DMS 273 treated with DMSO at 0.1 percent for 48 hours (cell line): ENCODE measurements around the gene NTN1.

ENCODE experiments used
- DNase-seq: peaks from one replicate; lab custom pipeline; 2025; lab: John Stamatoyannopoulos, UW

Gene NTN1

DNA sequence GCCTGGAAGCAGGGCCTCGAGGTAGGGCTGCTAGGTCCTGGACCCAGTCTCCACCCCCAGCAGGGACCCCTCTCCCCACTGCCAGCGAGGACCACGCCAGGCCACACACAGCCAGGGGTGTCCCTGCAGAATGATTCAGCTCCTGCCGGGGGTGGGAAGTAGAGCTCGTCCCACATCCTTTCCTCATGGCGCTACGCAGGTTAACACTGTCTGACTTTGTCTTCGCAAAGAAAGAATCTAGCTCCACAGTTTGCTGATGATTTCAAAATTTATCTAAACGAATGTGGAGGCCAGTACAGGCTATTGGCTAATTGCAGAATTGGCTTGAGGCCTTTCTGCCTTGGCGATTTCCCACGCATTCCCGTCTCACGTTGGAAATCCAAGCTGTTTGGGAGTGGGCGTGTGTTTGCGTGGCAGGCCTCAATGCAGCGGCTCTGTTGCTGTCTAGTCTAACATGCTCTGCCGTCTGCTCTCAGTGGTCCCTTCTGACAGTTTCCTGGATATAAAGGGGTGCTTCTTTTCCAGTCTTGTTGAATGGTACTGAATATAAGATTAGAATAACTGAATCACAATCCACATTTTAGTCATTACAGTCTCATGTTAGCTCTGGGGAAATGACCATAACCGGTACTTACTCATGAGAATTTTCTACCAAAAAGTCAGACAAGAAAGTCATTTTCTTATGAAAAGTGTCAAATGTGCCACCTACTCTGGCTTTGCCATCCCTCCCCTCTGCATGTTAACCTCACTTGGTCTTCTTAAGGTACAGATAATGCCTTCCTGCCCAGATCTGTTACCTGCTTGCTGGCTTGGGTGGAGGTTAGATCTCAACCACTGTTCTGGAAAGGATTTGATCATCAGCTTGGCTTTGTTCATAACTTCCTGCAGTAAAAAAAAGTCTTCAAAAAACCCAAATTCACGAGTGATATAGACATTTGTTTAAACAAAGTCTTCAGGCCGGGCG lies 252.4 kb downstream of the NTN1 start:
- DNase-seq = no peak

- no peak for DNase-seq
Observed at GRCh38 chr17:9274973-9275372, 253.7 kb downstream of the NTN1 start.

GRCh38 chr17:9279893-9280292 lies 258.6 kb downstream of the NTN1 start:
- no peak for DNase-seq

DNA sequence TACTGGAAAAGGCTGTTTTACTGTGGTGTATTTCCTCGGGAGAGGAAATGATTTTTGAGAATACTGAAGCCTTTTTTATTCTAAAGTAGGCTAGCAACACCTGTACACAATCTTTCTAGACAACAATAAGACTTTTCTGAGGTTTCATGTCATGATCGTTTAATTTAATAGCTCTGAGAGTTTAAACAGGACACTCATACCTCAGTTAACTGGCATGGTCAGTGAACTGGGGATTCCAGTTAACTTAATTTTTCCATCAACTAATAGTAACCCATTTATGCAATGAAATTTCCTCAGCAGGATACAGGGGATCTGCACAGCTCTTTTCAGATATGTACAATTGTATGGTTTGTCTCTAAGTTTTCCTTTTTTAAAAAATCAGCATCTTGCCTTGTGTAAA lies 262.6 kb downstream of the NTN1 start:
- DNase-seq = no peak

GRCh38 chr17:9284884-9285283 lies 263.6 kb downstream of the NTN1 start:
- DNase-seq = no peak

- DNase-seq = no peak
Observed at GRCh38 chr17:9285602-9286427, 264.5 kb downstream of the NTN1 start.

DNA sequence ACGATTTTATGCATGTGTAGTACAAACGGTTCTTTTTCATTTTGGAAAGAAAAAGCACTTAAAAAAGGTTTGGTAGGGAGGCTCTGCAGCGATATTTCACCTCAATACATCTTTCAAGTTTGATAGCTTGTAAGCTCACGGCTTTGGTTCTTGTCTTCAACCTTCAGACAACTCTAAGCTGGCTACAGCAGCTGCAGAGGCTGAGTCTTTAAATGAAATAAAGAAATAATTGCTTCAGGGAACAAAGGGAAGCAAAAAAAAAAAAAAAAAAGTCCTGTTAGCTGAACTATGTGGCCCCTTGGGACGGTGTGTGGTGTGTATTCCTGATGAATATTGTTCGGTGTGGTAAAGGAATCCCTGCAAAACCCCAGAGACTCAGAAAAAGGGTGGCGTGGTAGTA lies 265.1 kb downstream of the NTN1 start:
- DNase-seq = no peak

DNA sequence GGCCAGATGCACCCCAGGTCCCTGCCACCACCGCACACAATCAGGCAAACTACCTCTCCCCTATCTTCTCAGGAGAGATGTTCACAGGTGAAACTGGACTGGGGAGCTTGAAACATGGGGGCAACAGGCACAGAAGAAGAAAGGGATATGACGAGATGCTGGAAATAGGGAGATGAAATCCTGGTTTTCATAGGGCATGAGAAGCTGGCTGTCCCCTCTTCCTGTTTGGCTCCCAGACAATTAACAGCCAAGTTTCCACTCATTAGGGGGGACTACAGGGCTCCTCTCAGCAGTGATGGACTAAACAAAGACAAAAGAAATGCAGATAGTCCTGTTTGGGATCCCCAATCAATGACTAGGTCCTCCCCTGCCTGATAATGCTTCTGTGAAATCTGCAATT lies 266.0 kb downstream of the NTN1 start:
- no peak for DNase-seq

DNA sequence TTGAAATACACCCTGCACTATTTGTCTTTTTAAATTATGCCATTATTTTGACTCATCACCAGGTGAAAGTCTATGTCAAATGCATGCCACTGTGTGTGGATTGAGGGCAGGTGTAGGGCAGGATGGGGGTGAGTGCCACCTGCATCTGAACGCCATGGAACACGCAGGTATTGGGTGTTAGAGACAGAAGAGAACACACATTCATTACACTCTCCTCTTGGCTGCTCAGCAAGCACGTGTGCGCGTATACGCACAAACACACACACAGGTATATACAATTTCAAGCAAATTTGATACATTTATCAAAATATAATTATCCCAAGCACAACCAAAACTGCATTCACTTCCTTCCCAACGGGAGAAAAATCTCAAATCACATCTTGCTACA lies 268.9 kb downstream of the NTN1 start:
- no peak for DNase-seq

GRCh38 chr17:9291912-9292560 lies 270.7 kb downstream of the NTN1 start:
- no peak for DNase-seq

GRCh38 chr17:9292561-9292941 lies 271.2 kb downstream of the NTN1 start:
- no peak for DNase-seq
